ENCODE data around the gene FBXO11. TPM values are rescaled to one million over a fixed set of nuclear protein-coding genes. Genes with fewer than 3 reads are reported as not detected.

FBXO11 gene
- total RNA-seq, 1 donor from 2014 or later: 35.8 TPM

DNA sequence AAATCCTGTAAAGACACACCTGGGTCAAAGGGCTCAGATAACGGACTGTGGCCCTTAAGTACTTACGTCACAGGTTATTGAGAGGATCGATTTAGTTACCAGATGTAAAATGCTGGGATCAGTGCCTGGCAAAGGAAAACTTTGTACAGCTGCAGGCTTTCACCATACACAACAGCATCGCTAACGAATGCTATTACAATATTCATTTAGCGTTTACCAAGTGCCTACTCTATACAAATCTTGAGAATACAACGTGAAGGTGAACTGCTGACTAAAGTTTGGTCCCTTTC is 124.0 kb downstream of the FBXO11 start:
- Histone ChIP-seq H3K27ac (peak overlapping the region; percentile 92), H3K27me3 (no peaks in the 10 kb centered on the region), H3K9me3 (no peaks in the 10 kb centered on the region), H3K4me3 (peak overlapping the region; percentile 86 to 93), H3K4me1 (peaks cover 29% of the 10 kb centered on the region), H3K36me3 (no peaks in the 10 kb centered on the region)
- DNase-seq (ENCODE audit: extremely low spot score in 2 of 2): no peak
- TF ChIP-seq POLR2AphosphoS5 (IDR thresholded peaks at IDR 0.05; ENCODE audit: insufficient read depth in 1 of 2, low read depth in 1 of 2): no peak
- TF ChIP-seq POLR2A (IDR thresholded peaks at IDR 0.05): no peak
- TF ChIP-seq CTCF (IDR thresholded peaks at IDR 0.05): no peak
- intact Hi-C loops (cut with DNase I): loop anchor here (5.0 kb wide), 1 partner anchor 125 kb away; the partner anchor contains the start of gene FBXO11

DNA sequence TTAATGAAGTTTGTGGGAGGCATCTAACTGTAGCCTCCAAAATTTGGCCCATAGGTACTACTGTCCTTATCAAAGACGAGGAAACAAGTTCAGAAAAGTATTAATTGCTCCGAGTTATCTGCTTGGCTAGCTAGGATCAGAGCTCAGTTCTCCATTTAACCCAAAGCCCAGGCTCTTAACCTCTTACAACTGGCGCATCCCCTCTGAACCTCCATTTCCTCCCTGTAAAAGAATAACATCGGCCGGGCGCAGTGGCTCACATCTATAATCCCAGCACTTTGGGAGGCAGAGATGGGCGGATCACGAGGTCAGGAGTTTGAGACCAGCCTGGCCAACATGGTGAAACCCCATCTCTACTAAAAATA is 126.9 kb downstream of the FBXO11 start:
- H3K4me3 ChIP-seq: no peak overlapping the region
- TF ChIP-seq POLR2AphosphoS5 (IDR thresholded peaks at IDR 0.05; ENCODE audit: insufficient read depth in 1 of 2, low read depth in 1 of 2) (no peak), CTCF (IDR thresholded peaks at IDR 0.05) (no peak), POLR2A (IDR thresholded peaks at IDR 0.05) (no peak)
- H3K36me3 ChIP-seq: no peaks in the 10 kb centered on the region
- DNase-seq (ENCODE audit: extremely low spot score in 2 of 2): no peak
- peaks cover 3% of the 10 kb centered on the region for H3K4me1 ChIP-seq
- H3K27ac ChIP-seq: no peak overlapping the region
- no peaks in the 10 kb centered on the region for H3K9me3 ChIP-seq
- no peaks in the 10 kb centered on the region for H3K27me3 ChIP-seq
- intact Hi-C loops (cut with DNase I): loop anchor here (10.0 kb wide), 1 partner anchor 325 kb away; no protein-coding TSS in a partner anchor

- DNase-seq (ENCODE audit: extremely low spot score in 2 of 2): no peak
- TF ChIP-seq POLR2A (IDR thresholded peaks at IDR 0.05) (no peak), POLR2AphosphoS5 (IDR thresholded peaks at IDR 0.05; ENCODE audit: insufficient read depth in 1 of 2, low read depth in 1 of 2) (no peak)
- Histone ChIP-seq H3K4me3 (no peak overlapping the region), H3K4me1 (no peaks in the 10 kb centered on the region), H3K9me3 (no peaks in the 10 kb centered on the region), H3K36me3 (no peaks in the 10 kb centered on the region), H3K27ac (no peak overlapping the region), H3K27me3 (no peaks in the 10 kb centered on the region)
- intact Hi-C loops (cut with DNase I): loop anchor here (10.0 kb wide), 1 partner anchor 326 kb away; no protein-coding TSS in a partner anchor
Observed at GRCh38 chr2:47778698-47779425, 127.4 kb downstream of the FBXO11 start.

GRCh38 chr2:47777277-47777937 is 128.9 kb downstream of the FBXO11 start:
- no peak for DNase-seq (ENCODE audit: extremely low spot score in 2 of 2)

GRCh38 chr2:47774567-47774966 is 131.7 kb downstream of the FBXO11 start:
- no peak overlapping the region for H3K4me3 ChIP-seq
- H3K27me3 ChIP-seq: no peaks in the 10 kb centered on the region
- no peak for DNase-seq (ENCODE audit: extremely low spot score in 2 of 2)
- no peaks in the 10 kb centered on the region for H3K4me1 ChIP-seq
- no peaks in the 10 kb centered on the region for H3K9me3 ChIP-seq
- H3K36me3 ChIP-seq: no peaks in the 10 kb centered on the region
- intact Hi-C loops (cut with DNase I): loop anchor here (10.0 kb wide), 1 partner anchor 330 kb away; no protein-coding TSS in a partner anchor
- no peak overlapping the region for H3K27ac ChIP-seq
- TF ChIP-seq POLR2A (IDR thresholded peaks at IDR 0.05) (no peak), CTCF (IDR thresholded peaks at IDR 0.05) (no peak), POLR2AphosphoS5 (IDR thresholded peaks at IDR 0.05; ENCODE audit: insufficient read depth in 1 of 2, low read depth in 1 of 2) (no peak)

More at GRCh38 chr2:47777277-47777937, 128.9 kb downstream of the FBXO11 start:
- no peaks in the 10 kb centered on the region for H3K27me3 ChIP-seq
- no peaks in the 10 kb centered on the region for H3K36me3 ChIP-seq
- H3K4me3 ChIP-seq: no peak overlapping the region
- no peaks in the 10 kb centered on the region for H3K9me3 ChIP-seq
- intact Hi-C loops (cut with DNase I): loop anchor here (10.0 kb wide), 1 partner anchor 327 kb away; no protein-coding TSS in a partner anchor
- no peak overlapping the region for H3K27ac ChIP-seq
- TF ChIP-seq POLR2A (IDR thresholded peaks at IDR 0.05): no peak
- TF ChIP-seq CTCF (IDR thresholded peaks at IDR 0.05): no peak
- TF ChIP-seq POLR2AphosphoS5 (IDR thresholded peaks at IDR 0.05; ENCODE audit: insufficient read depth in 1 of 2, low read depth in 1 of 2): no peak
- no peaks in the 10 kb centered on the region for H3K4me1 ChIP-seq
